Activated CD8-positive, alpha-beta memory T cell treated with anti-CD3 and anti-CD28 coated beads, Interleukin-2, amount 50 U/mL, for 24 hours (primary cell): ENCODE results near the gene SLC9A2.

Experiments
- DNase-seq: peaks from one replicate; pipeline ENCODE4 v3.0.0-alpha.2; 2020; ENCODE audit errors: extremely low read depth

SLC9A2 gene

DNA sequence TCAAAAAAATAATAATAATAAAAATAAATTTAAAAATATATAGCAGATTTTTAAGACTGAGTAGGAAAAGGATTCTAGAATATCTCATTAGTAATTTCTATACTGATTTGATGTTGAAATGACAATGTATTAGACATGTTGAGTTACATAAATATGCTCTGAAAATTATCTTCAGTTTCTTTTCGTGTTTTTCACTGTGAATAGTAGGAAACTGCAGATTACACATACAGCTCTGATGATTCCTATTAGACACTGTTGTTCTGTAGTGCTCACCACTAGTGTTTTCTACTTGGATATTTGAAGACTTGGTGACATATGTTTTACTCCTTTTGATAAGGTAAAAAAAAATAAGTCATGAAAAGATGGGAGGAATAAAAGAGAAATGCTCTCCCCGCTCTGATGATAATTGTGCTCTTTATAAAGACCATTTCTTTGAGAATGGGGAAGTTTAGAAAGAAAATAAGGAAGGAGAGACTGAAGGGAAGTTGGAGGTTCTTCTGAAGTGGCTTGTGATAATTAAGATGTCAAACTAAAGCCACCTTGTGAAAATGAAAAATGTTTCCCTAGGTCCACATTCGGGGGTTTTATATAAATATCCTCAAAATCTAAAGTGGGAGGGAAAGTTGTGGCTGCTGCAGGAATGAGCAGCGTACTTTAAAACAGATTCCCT, 52.9 kb downstream of the SLC9A2 start:
- DNase-seq: no peak

DNA sequence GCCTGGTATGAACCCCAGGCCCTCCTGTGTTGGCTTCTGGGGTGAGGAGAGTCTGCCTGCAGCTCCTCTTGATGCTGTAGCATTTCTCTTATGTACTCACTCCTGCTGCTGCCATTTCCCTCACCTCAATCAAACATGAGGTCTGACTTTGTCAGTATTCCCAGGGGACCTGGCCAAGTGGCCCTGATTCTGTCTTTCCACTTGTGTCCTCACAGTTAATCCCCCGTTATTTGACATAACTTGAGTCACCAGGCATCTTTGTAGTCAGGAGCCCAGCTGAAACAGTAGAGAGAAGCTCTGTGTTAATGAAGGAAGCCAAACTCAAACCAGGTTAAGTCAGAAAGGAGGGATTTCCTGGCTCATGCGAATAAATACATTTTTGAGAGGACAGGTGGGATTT, 55.0 kb downstream of the SLC9A2 start:
- DNase-seq: no peak

DNA sequence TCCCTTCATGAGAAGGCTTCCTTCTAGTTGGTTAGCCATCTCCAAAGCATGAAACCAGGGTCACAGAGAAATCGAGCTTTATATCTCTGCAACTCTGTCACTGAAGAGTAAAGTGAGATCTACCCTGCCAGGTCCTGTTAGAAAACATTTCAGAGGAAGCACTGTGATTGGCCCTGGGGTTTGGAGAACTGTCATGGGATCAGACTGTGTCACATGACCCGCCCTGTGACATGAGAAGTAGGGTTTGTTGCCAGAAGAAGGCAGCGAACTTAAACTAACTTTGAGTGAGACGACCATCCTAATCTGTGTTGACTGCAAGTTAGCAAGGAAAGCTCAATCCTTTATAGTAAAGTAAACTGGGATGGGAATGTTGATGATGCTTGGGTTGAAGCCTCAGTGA, 55.5 kb downstream of the SLC9A2 start:
- no peak for DNase-seq

DNA sequence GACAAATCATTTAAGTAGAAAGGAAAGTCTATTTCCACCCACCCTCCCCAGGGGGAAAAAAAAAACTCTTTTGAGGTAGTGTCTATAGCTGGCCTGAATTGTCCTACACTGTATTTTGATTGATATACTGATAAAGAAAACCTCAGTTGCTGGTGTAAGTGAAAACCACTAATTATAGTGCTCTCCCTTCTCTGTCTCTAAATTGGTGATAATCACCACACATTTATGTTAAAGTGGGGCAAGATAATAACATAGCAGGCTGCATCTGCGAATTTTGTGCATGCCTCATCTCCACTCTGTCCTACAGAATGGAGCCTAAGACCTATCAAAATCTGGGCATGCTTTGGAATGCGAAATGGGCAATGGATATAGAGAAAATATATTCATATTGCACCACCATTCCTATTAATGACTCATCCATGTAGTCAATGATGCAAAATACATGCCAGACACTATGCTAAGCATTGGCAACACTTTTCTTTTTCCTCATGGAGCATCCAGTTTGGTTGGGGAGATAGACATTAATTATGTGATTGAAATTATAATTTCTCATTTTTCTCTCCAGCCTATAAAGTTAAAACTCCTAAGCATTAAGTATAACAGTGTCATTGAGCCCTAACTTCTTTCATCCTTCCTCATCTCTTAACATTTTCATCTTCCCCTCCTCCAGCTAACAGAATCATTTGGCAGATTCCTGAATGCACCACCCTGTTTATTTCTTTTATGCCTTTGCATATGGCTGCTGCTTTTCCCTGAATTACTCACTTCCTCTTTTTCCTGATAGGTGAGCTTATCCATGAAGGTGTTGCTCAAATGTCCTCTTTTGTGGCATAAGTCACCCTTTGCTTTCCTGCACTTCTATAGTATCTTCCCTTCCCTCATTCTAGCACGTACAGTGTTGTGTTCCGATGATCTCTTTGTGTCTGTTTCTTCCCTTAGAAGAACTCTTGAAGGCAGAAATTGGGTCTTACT, 58.2 kb downstream of the SLC9A2 start:
- DNase-seq: no peak

DNA sequence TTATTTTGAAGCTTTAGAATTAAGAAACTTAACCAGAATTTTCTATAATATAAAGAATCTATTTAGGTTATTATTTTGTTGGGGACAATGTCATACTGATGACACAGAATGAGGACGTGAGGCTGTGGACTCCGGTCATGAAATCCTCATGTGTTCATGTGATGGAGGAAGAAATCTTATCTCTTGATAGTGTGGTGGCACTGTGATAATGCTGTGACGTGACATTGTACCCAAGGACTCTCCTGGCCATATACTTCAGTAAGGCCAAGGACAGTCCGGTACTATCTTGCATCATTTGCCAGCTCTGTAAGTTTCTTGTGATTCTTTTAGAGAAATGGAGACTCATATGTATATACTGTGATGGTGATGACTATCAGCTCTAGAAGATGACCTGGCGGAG, 59.1 kb downstream of the SLC9A2 start:
- no peak for DNase-seq

DNA sequence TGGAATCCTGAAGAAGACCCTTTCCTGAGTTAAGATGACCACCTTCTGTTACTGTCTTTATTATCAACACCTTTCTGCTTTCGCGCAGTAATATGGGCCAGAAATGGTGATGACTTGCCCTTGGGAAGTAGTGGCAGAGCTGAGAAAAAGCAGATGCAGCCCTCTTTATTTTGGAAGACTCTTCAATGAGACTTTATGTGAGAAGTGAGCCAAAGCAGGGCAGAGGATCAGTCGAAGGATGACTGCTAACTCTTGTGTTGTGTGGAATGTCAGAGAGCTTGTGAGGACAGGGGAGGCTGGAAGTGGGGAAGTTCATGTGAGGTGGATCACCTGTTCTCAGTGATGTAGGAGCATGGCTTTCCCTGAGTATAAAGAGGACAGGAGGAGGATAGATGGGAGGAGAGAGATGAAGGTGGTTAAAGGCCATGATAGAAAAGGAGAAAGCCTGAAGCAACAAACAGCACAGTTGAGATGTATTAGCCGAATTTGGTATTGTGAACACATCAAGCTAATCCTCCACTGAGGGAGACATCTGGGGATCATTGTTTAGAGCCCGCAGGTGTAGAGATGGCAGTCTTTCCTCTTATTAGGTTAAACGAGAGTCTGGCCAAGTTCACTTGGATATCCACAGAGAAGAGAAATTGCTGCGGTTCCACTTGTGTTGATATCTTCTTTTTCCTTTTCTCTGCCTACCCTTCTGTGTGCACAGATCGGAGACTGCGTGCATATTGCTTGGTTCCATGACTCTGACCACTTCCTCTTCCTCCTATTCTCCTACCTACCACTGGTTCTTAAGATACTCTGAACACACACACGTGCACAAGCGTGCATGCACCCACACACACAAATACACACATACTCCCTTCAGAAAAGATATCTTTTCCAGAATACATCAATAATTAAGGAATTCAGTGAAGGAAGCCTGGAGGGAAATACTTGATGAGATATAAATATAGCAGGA, 67.4 kb downstream of the SLC9A2 start:
- DNase-seq: no peak

DNA sequence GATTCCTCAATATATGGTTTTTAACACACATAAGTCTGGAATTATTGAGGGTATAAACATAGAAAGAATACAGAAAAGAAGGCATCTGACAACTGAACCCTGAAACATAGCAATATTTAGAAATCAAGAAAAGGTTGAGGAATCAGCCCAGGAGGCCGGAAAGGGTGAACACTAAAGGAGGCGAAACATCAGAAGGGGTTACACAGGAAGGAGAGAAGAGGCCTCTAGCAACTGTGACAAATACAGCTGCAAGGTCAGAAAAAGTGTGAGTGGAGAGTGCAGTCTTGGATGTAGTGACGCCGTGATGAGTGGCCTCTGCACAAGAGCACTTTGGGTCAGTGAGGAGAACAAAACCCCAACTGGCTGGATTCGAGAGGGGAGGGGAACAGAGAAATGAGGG, 70.7 kb downstream of the SLC9A2 start:
- DNase-seq: no peak

DNA sequence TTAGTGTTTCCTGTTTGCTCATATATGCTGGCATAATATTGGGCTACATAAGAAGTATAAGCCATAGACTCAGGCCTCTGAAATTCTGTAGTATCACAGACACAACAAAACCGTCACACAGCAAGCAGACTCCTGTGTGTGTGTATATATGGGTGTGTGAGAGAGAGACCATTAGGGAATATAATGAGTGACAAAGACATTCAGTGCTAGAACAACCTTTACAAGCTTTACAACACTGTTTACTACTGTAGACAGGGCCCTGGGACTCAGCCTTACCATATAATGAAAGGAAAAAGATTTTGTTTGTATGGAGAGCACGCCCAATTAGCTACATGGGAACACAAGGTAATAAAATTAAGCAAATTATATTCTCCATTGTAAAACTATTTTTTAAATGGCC, 77.1 kb downstream of the SLC9A2 start:
- no peak for DNase-seq

DNA sequence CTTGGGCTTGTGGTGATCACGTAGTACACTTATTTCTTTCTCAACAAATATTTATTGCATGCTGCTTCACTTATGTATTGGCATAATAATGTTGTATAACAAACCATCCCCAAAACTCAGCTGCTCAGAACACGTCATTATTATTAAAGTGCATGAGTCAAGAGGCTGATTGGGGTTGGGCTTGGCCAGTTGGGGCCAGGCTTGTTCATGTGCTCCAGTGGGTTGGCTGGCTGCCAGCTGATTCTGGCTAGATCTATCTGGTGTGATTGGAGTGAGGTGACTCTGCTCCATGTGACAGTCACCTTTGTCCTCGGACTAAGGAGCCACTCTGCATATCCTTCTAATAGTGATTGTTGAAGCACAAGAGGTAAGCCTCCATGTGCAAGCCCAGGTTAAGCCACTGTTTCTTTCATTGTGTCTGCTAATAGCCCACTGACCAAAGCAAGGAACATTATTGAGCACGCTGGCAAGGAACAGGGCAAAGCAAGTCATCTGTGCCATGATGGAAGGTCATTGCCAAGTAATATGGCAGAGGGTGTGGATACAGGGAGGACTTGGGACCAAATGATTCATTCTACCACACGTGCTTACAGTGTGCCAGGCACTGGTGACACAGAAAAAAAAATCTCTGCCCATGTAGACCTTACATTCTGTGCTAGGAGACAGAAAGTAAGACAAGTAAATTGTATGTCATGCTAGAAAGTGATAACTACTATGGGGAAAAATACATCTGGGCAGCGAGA, 79.2 kb downstream of the SLC9A2 start:
- no peak for DNase-seq

DNA sequence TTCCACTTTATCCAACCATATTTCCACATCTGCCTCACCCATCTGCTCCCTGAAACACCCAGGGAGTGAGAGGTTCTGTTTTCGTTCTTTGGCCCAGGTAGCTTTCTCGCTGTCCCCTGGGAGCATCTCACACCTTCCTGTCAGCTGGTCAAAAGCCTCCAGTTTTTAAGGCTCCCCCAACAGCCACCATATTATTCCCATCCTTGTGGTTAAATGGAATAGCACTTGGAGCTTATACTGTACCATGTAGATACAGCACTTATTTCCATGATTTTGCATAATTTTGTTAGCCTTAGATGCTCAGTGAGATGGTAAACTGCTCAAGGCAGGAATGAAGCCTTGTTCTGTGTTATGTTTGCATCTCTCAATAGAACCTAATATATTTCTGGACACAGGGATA, 84.0 kb downstream of the SLC9A2 start:
- DNase-seq: no peak

DNA sequence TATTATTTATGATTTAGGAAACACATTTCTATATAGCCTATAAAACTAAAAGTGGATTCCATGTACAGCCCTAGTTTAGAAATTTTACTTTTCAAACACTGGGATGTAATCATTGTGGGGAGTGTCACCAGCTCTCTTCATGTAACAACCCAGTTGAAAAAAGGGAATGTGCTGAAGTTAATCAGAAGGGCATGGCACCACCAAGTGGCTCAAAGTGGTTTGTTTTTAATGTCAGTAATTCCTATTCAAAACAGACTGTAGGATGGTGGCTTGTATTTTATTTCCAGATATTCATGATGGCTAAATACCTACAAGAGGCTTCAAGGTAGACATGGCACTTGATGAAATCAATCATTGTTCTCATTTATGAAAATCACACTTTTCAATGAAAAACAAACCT, 84.4 kb downstream of the SLC9A2 start:
- DNase-seq: no peak

DNA sequence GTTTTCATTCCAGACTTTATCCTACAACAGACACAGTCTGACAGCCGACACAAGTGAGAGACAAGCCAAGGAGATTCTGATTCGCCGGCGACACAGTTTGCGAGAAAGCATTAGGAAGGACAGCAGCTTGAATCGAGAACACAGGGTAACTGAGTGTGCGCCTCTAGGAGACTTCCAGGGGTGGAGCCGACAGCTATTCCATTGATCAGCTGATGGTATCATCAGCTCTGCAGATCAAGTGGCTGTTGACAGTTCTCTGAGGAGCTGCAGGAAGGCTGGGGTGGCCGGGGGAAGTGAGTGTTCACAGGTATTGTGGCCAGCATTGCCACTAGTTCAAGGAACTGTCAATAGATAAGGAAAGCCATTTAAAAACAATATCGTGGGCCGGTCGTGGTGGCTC, 85.2 kb downstream of the SLC9A2 start:
- DNase-seq: no peak

DNA sequence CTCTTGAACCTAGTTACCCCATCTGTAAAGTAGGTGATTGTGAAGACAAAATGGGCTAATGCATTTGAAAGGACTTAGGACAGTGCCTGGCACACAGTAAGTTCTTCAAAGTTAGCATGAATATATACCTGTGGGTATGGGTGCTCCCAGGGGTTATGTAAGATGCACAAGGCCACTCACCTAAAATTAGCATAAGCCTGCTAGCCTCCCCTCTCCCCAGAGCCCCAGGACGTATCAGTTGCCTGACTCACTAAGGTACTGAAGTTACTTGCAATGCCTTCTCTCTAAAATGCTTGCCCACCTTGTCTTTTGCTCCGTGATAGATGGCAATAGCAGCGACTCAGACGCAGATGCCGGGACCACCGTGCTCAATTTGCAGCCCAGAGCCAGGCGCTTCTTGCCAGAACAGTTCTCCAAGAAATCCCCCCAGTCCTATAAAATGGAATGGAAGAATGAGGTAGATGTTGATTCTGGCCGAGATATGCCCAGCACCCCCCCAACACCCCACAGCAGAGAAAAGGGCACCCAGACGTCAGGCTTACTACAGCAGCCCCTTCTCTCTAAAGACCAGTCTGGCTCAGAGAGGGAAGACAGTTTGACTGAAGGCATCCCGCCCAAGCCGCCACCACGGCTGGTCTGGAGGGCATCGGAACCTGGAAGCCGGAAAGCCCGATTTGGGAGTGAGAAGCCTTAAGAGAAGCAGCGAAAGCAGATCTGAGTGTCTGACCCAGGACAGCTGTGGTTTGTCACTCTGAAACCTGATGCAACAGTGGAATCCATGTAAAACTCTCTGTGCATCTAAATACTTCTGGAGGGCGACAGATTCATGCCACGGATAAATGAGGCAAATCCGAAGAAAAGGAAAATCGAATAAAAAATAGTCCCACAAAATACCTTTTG, 88.7 kb downstream of the SLC9A2 start:
- no peak for DNase-seq

DNA sequence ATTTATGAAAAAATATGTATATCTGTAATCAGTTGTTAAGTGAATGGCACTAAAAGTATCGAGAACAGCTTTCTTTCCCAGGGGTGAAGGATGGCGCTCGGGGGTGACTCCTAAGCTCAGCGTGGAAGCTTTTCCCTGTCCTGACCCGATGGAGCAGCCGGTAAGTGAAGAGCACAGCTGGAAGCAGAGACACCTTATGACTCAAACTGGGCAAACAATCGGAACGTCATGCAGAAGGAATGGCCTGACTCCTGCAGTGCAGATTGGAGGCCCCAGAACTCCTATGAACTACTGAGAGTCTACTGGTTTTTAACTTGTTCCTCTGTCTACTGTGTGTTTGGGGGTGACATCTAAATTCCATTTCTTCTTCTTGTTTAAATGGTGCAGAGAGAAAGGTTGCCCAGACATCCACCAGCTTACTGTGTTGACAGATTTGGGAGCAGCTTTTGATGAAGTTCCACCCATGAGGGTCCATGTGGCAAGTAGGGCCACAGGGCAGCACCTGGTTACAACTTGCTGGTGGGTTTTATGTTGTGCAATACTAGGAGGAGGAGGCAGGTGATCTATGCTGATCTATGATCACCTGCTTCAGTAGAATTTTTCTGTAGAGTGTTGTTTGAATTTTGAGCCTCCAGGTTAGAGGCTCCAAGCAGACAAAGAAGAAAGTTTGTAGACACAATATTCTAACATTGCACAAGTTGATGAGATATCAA, 89.7 kb downstream of the SLC9A2 start:
- DNase-seq: no peak

DNA sequence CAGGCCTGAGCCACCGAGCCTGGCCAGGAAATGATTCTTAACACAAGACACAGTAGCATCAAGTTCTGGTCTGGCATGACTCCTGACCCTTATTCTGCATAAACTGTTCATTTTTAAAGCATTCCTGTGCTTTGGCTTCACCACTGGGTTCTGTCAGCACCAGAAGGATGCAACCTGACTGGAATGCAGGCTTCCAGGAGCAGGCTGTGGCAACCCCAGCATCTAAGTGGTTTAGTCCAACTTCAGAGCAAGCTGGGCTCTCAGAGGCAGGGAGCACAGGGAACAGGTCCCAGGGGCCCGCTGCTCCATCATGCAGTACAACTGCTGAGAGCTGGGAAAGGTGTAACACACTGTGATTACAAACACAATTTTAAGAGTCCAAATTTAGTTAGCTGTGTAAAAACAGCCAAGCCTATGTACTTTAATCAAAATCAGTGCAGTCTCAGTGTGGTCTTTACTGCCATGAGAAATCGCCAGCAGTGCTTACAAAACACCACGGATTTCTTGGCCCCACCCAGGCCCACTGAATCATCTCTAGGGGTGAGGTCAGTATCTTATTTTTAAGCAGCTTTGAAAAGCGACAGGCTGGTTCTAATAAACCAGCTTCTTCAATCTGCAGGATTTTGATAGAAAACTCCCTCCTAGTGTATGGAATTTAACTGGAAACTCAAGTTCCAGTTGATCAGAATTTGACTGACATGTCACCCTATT, 98.1 kb downstream of the SLC9A2 start:
- no peak for DNase-seq

DNA sequence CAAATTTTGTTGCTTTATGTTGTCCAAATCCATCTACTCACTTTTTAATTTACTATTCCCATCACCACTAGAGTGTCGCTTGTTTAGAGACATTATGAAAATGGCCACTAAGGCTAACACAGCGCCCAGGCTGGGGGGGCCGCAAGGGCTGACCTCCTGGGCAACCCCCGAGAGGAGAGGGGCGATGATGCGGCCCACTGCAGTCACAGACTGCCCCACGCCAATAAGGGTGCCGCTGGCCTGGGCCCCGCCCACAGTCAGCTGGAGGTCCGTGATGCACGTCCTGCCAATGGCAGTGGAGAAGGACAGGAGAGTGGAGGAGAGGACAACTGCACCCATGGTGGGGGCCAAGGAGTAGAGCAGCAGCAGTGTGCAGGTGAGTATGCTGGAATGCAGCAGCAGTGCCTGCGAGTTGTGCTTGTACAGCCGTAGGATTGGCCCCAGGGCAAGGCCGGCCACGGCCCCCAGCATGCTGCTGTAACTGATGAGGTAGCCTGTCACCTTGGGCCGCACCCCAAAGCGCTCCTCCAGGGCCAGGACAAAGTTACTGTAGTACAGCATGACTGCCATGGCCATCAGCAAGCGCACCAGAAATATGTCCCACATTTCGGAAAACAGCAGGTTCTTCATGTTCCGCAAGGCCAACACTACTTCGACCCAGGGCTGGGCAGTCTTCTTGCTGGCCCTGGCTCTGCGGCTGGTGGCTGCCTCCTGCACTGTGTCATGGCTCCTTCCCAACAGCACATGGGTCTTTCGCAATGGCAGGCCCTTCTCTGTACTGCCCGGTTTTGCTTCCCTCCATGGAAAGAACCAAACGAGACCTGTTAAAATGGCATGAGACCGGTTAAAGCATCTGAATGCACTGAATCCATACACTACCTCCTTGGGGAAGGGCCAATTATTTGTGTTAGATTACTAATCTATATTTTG, 99.3 kb downstream of the SLC9A2 start:
- no peak for DNase-seq

DNA sequence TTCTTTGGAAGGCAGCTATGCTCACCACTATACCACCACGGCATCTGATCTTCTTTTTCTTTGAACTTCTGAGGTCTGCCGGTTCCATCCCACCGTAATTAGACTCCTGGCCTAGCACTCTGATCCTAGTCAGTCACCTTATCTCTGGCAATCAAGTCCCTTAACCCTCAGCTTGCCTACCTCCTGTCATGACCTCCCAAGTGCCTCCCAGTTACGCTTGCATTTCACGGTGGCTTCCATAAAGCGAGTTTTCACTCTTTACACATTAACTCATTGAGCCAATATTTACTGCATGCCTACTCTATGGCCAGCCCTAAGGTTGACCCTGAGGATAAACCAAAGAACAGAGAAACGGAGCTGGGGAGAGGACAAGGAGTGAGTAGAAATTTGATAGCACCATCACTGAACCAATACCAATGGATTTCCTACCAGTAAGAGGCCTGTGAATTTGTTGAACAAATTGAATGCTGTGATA, 104.7 kb downstream of the SLC9A2 start:
- DNase-seq: no peak

DNA sequence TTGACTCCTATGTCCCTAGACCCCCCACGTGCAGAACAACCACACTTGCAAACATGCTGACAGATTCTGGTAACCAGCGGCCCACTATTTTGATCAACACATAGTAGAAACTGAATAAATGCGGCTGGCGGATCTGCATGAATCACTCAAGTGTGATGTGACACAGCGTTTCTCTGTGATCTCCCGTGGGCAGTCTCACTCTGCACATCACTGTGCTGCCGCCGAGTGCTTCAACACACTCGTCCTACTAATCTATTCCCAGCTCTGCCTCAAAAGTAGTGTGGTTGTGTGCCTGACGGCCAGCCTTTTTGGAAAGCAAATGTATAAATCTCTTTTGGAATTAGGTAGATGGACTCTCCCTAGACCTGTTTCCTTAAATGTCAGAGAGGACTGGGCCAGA, 105.2 kb downstream of the SLC9A2 start:
- no peak for DNase-seq
